ENCODE data around the gene RALGAPA2. TPM values are rescaled to one million over a fixed set of nuclear protein-coding genes. Genes with fewer than 3 reads are reported as not detected.

The RALGAPA2 gene
- total RNA-seq, 2 experiments from 2014 or later: 15.9 to 16.6 TPM

GRCh38 chr20:20427227-20427864 lies 285.1 kb downstream of the RALGAPA2 start:
- Mint-ChIP-seq H3K4me3 (peak overlapping the region; percentile 24), H3K27ac (peak overlapping the region; percentile 85), H3K36me3 (peaks cover 6% of the 10 kb centered on the region), H3K4me1 (ENCODE audit: low read depth) (peaks cover 42% of the 10 kb centered on the region), H3K9me3 (no peaks in the 10 kb centered on the region), H3K27me3 (no peaks in the 10 kb centered on the region)
- intact Hi-C loops (cut with micrococcal nuclease): loop anchor here (2.0 kb wide), 2 partner anchors 25 to 61 kb away; no protein-coding TSS in a partner anchor
- ChIA-PET CTCF (interaction anchor here (1.3 kb wide), 1 partner anchor 25 kb away, joined by 5 read pairs; no protein-coding TSS in a partner anchor), POLR2A (interaction anchor here (1.3 kb wide), 1 partner anchor 25 kb away, joined by 4 read pairs; no protein-coding TSS in a partner anchor)
- DNase-seq: peak; percentile 55

GRCh38 chr20:20426655-20426907 lies 285.9 kb downstream of the RALGAPA2 start:
- Mint-ChIP-seq H3K27ac (peak overlapping the region; percentile 85), H3K27me3 (no peaks in the 10 kb centered on the region), H3K36me3 (peaks cover 6% of the 10 kb centered on the region), H3K4me1 (ENCODE audit: low read depth) (peaks cover 42% of the 10 kb centered on the region), H3K9me3 (no peaks in the 10 kb centered on the region), H3K4me3 (no peak overlapping the region)
- intact Hi-C loops (cut with micrococcal nuclease): loop anchor here (1.0 to 2.0 kb wide), 3 partner anchors 13 to 62 kb away; no protein-coding TSS in a partner anchor
- POLR2A ChIA-PET: interaction anchor here (1.3 kb wide), 1 partner anchor 25 kb away, joined by 4 read pairs; no protein-coding TSS in a partner anchor
- DNase-seq: peak; percentile 31
- CTCF ChIA-PET: interaction anchor here (1.2 kb wide), 1 partner anchor 9 kb away, joined by 3 read pairs; no protein-coding TSS in a partner anchor

- CTCF ChIA-PET: interaction anchor here (1.2 kb wide), 1 partner anchor 9 kb away, joined by 3 read pairs; no protein-coding TSS in a partner anchor
- intact Hi-C loops (cut with micrococcal nuclease): loop anchor here (1.0 to 2.0 kb wide), 3 partner anchors 13 to 63 kb away; no protein-coding TSS in a partner anchor
Measured at GRCh38 chr20:20425823-20426654, 286.4 kb downstream of the RALGAPA2 start.

GRCh38 chr20:20423117-20423516 lies 289.3 kb downstream of the RALGAPA2 start:
- intact Hi-C loops (cut with micrococcal nuclease): no loop called here
- CTCF ChIA-PET: no interaction called here
- H3K9me3 Mint-ChIP-seq: no peaks in the 10 kb centered on the region
- no peaks in the 10 kb centered on the region for H3K27me3 Mint-ChIP-seq
- POLR2A ChIA-PET: no interaction called here
- H3K36me3 Mint-ChIP-seq: peaks cover 8% of the 10 kb centered on the region
- peaks cover 41% of the 10 kb centered on the region for H3K4me1 Mint-ChIP-seq (ENCODE audit: low read depth)
- H3K27ac Mint-ChIP-seq: peak overlapping the region; percentile 40
- no peak for DNase-seq
- no peak overlapping the region for H3K4me3 Mint-ChIP-seq

More at GRCh38 chr20:20425823-20426654, 286.4 kb downstream of the RALGAPA2 start:
- no peak overlapping the region for H3K4me3 Mint-ChIP-seq
- peaks cover 6% of the 10 kb centered on the region for H3K36me3 Mint-ChIP-seq
- no peaks in the 10 kb centered on the region for H3K27me3 Mint-ChIP-seq
- H3K9me3 Mint-ChIP-seq: no peaks in the 10 kb centered on the region
- peaks cover 42% of the 10 kb centered on the region for H3K4me1 Mint-ChIP-seq (ENCODE audit: low read depth)
- peak; percentile 32 for DNase-seq
- H3K27ac Mint-ChIP-seq: peak overlapping the region; percentile 85
- POLR2A ChIA-PET: interaction anchor here (1.0 to 1.3 kb wide), 2 partner anchors 12 to 26 kb away, joined by 3 to 4 read pairs; no protein-coding TSS in a partner anchor

- intact Hi-C loops (cut with micrococcal nuclease): no loop called here
- ChIA-PET CTCF (interaction anchor here (1.3 kb wide), 1 partner anchor 34 kb away, joined by 3 read pairs; no protein-coding TSS in a partner anchor), POLR2A (no interaction called here)
- Mint-ChIP-seq H3K4me1 (ENCODE audit: low read depth) (peaks cover 54% of the 10 kb centered on the region), H3K27ac (peak overlapping the region; percentile 19), H3K4me3 (no peak overlapping the region), H3K9me3 (no peaks in the 10 kb centered on the region), H3K27me3 (no peaks in the 10 kb centered on the region), H3K36me3 (peaks cover 6% of the 10 kb centered on the region)
- no peak for DNase-seq
Measured at GRCh38 chr20:20417876-20418676, 294.4 kb downstream of the RALGAPA2 start.

GRCh38 chr20:20415321-20415720 lies 297.1 kb downstream of the RALGAPA2 start:
- H3K36me3 Mint-ChIP-seq: peaks cover 16% of the 10 kb centered on the region
- CTCF ChIA-PET: interaction anchor here (1.9 kb wide), 1 partner anchor 37 kb away, joined by 7 read pairs; no protein-coding TSS in a partner anchor
- no peaks in the 10 kb centered on the region for H3K9me3 Mint-ChIP-seq
- H3K4me1 Mint-ChIP-seq (ENCODE audit: low read depth): peaks cover 73% of the 10 kb centered on the region
- H3K4me3 Mint-ChIP-seq: no peak overlapping the region
- no peak for DNase-seq
- no peaks in the 10 kb centered on the region for H3K27me3 Mint-ChIP-seq
- POLR2A ChIA-PET: no interaction called here
- peak overlapping the region; percentile 52 for H3K27ac Mint-ChIP-seq
- intact Hi-C loops (cut with micrococcal nuclease): no loop called here

GRCh38 chr20:20414640-20415220 lies 297.7 kb downstream of the RALGAPA2 start:
- intact Hi-C loops (cut with micrococcal nuclease): no loop called here
- Mint-ChIP-seq H3K27me3 (no peaks in the 10 kb centered on the region), H3K36me3 (peaks cover 16% of the 10 kb centered on the region), H3K4me3 (no peak overlapping the region), H3K9me3 (no peaks in the 10 kb centered on the region), H3K27ac (peak overlapping the region; percentile 47), H3K4me1 (ENCODE audit: low read depth) (peaks cover 73% of the 10 kb centered on the region)
- DNase-seq: no peak
- POLR2A ChIA-PET: interaction anchor here (0.7 to 1.7 kb wide), 2 partner anchors 11 to 74 kb away, joined by 3 to 4 read pairs; no protein-coding TSS in a partner anchor
- CTCF ChIA-PET: interaction anchor here (1.9 kb wide), 1 partner anchor 37 kb away, joined by 7 read pairs; no protein-coding TSS in a partner anchor

GRCh38 chr20:20413810-20414281 lies 298.6 kb downstream of the RALGAPA2 start:
- ChIA-PET POLR2A (interaction anchor here (0.7 to 1.7 kb wide), 2 partner anchors 11 to 75 kb away, joined by 3 to 4 read pairs; no protein-coding TSS in a partner anchor), CTCF (no interaction called here)
- Mint-ChIP-seq H3K4me1 (ENCODE audit: low read depth) (peaks cover 71% of the 10 kb centered on the region), H3K4me3 (no peak overlapping the region), H3K27ac (peak overlapping the region; percentile 89), H3K27me3 (no peaks in the 10 kb centered on the region), H3K9me3 (no peaks in the 10 kb centered on the region), H3K36me3 (peaks cover 16% of the 10 kb centered on the region)
- intact Hi-C loops (cut with micrococcal nuclease): loop anchor here (1.0 to 2.0 kb wide), 5 partner anchors 12 to 155 kb away; no protein-coding TSS in a partner anchor
- DNase-seq: no peak

- intact Hi-C loops (cut with micrococcal nuclease): loop anchor here (1.0 to 2.0 kb wide), 6 partner anchors 14 to 156 kb away; no protein-coding TSS in a partner anchor
- POLR2A ChIA-PET: interaction anchor here (0.7 to 1.7 kb wide), 6 partner anchors 13 to 134 kb away, joined by 3 to 7 read pairs (median 5); no protein-coding TSS in a partner anchor
- Mint-ChIP-seq H3K36me3 (peaks cover 14% of the 10 kb centered on the region), H3K4me1 (ENCODE audit: low read depth) (peaks cover 64% of the 10 kb centered on the region), H3K4me3 (peak overlapping the region; percentile 48), H3K27ac (peak overlapping the region; percentile 89), H3K9me3 (no peaks in the 10 kb centered on the region), H3K27me3 (no peaks in the 10 kb centered on the region)
- CTCF ChIA-PET: interaction anchor here (0.9 to 1.6 kb wide), 5 partner anchors 73 to 86 kb away, joined by 3 to 4 read pairs (median 3); no protein-coding TSS in a partner anchor
- DNase-seq: peak; percentile 66
Measured at GRCh38 chr20:20412750-20413149, 299.7 kb downstream of the RALGAPA2 start.

- ChIA-PET POLR2A (interaction anchor here (1.0 to 1.6 kb wide), 3 partner anchors 41 to 86 kb away, joined by 3 to 7 read pairs (median 4); no protein-coding TSS in a partner anchor), CTCF (interaction anchor here (1.0 to 1.6 kb wide), 4 partner anchors 41 to 82 kb away, joined by 3 to 4 read pairs (median 4); no protein-coding TSS in a partner anchor)
- intact Hi-C loops (cut with micrococcal nuclease): loop anchor here (1.0 to 2.0 kb wide), 4 partner anchors 41 to 157 kb away; no protein-coding TSS in a partner anchor
- Mint-ChIP-seq H3K27me3 (no peaks in the 10 kb centered on the region), H3K27ac (peak overlapping the region; percentile 89), H3K9me3 (no peaks in the 10 kb centered on the region), H3K36me3 (peaks cover 14% of the 10 kb centered on the region), H3K4me1 (ENCODE audit: low read depth) (peaks cover 58% of the 10 kb centered on the region), H3K4me3 (peak overlapping the region; percentile 48)
- DNase-seq: no peak
Measured at GRCh38 chr20:20411836-20412235, 300.6 kb downstream of the RALGAPA2 start.
